IMR-90 (cell line): Measurements from ENCODE around the gene MRFAP1L1. TPM values are rescaled to one million over a fixed set of nuclear protein-coding genes. Genes with fewer than 3 reads are reported as not detected.

ENCODE experiments used
- ATAC-seq: fragments of 200-7000 bp; cut with Tn5 transposase; 2 replicates; pipeline ENCODE4 v1.9.1; 2020; ENCODE audit warnings: low read depth, mild to moderate bottlenecking, moderate library complexity
- BruUV-seq: library from RNA; stranded (reverse); fragments of 400-500 nt; replicated peaks from 2 replicates; lab custom pipeline; 2021; lab: Mats Ljungman, UMichigan
- CTCF ChIA-PET: fragments of 300-600 bp; formaldehyde crosslinking; extraction: SDS; loops from one replicate; lab custom pipeline; 2021; ENCODE audit warnings: antibody characterized with exemption; lab: Yijun Ruan, JAX
- POLR2A ChIA-PET: fragments of 300-600 bp; sonication (Branson Sonifier 250); formaldehyde crosslinking; loops from one replicate; lab custom pipeline; 2022; ENCODE audit warnings: antibody characterized with exemption; ENCODE audit not compliant: unreplicated experiment; lab: Charles Lee
- DNase-seq: peaks from one replicate; pipeline ENCODE4 v3.0.0; 2013
- H2AFZ ChIP-seq: replicated peaks from 2 replicates; pipeline ENCODE3; 2013; ENCODE audit warnings: low read length, mild to moderate bottlenecking; ENCODE audit not compliant: poor library complexity
- H2AK5ac ChIP-seq: 2 replicates; pipeline ENCODE4 v1.6.1; 2013; ENCODE audit warnings: low read depth, low read length, inconsistent platforms
- H2AK9ac ChIP-seq: replicated peaks from 2 replicates; pipeline ENCODE3; 2013; ENCODE audit warnings: mild to moderate bottlenecking, low read depth, low read length, moderate library complexity; ENCODE audit not compliant: poor library complexity
- H2BK120ac ChIP-seq: 2 replicates; pipeline ENCODE4 v1.6.1; 2013; ENCODE audit warnings: low read depth, low read length, inconsistent platforms
- H2BK15ac ChIP-seq: 3 replicates; pipeline ENCODE4 v1.6.1; 2013; ENCODE audit warnings: low read depth, low read length, inconsistent platforms
- H2BK20ac ChIP-seq: 2 replicates; pipeline ENCODE4 v1.6.1; 2013; ENCODE audit warnings: low read depth, mild to moderate bottlenecking, inconsistent platforms, low read length, moderate library complexity
- H2BK5ac ChIP-seq: 2 replicates; pipeline ENCODE4 v1.6.1; 2013; ENCODE audit warnings: mild to moderate bottlenecking, low read depth, low read length, inconsistent platforms; ENCODE audit not compliant: poor library complexity, severe bottlenecking
- H3K14ac ChIP-seq: replicated peaks from 2 replicates; pipeline ENCODE4 v1.6.1; 2013; ENCODE audit warnings: low read depth, low read length, inconsistent platforms
- H3K18ac ChIP-seq: 2 replicates; pipeline ENCODE4 v1.6.1; 2013; ENCODE audit warnings: low read depth, low read length, control low read depth
- H3K23ac ChIP-seq: 2 replicates; pipeline ENCODE4 v1.6.1; 2013; ENCODE audit warnings: low read depth, low read length, inconsistent platforms
- H3K27ac ChIP-seq: 2 replicates; pipeline ENCODE4 v1.5.1; 2013; ENCODE audit warnings: mild to moderate bottlenecking, control low read depth, low read length; ENCODE audit not compliant: insufficient read depth
- H3K27me3 ChIP-seq: 2 replicates; pipeline ENCODE4 v1.6.1; 2013; ENCODE audit warnings: low read length; ENCODE audit not compliant: control insufficient read depth, insufficient read depth
- H3K36me3 ChIP-seq: 2 replicates; pipeline ENCODE4 v1.6.1; 2013; ENCODE audit warnings: low read length, mixed read lengths; ENCODE audit not compliant: control insufficient read depth, insufficient read depth
- H3K4ac ChIP-seq: 2 replicates; pipeline ENCODE4 v1.6.1; 2013; ENCODE audit warnings: low read depth, low read length, inconsistent platforms
- H3K4me1 ChIP-seq: 2 replicates; pipeline ENCODE4 v1.6.1; 2013; ENCODE audit warnings: low read length, mixed read lengths; ENCODE audit not compliant: control insufficient read depth, insufficient read depth
- H3K4me2 ChIP-seq: 2 replicates; pipeline ENCODE4 v1.6.1; 2013; ENCODE audit warnings: low read depth, mild to moderate bottlenecking, control low read depth, low read length, moderate library complexity
- H3K4me3 ChIP-seq: 2 replicates; pipeline ENCODE4 v1.5.1; 2013; ENCODE audit warnings: low read depth, mild to moderate bottlenecking, control low read depth, low read length, moderate library complexity; ENCODE audit not compliant: insufficient read depth
- H3K56ac ChIP-seq: 2 replicates; pipeline ENCODE4 v1.6.1; 2013; ENCODE audit warnings: low read length, inconsistent platforms; ENCODE audit not compliant: insufficient read depth; ENCODE audit errors: extremely low read depth
- H3K79me1 ChIP-seq, 2 experiments: 2 replicates each; pipeline ENCODE4 v1.6.1; 2013; ENCODE audit warnings: low read length in 2 of 2, inconsistent platforms in 1 of 2, low read depth in 1 of 2
- H3K9ac ChIP-seq: 2 replicates; pipeline ENCODE4 v1.6.1; 2013; ENCODE audit warnings: low read depth, low read length, control low read depth
- H3K9me1 ChIP-seq: 2 replicates; pipeline ENCODE4 v1.6.1; 2013; ENCODE audit warnings: low read length, inconsistent platforms; ENCODE audit not compliant: insufficient read depth
- H3K9me3 ChIP-seq: 2 replicates; pipeline ENCODE4 v1.6.1; 2013; ENCODE audit warnings: low read length; ENCODE audit not compliant: control insufficient read depth, insufficient read depth
- H4K20me1 ChIP-seq: 2 replicates; pipeline ENCODE4 v1.6.1; 2013; ENCODE audit warnings: low read length, inconsistent platforms; ENCODE audit not compliant: insufficient read depth
- H4K5ac ChIP-seq: 2 replicates; pipeline ENCODE4 v1.6.1; 2013; ENCODE audit warnings: mild to moderate bottlenecking, low read depth, low read length, control low read depth
- H4K8ac ChIP-seq, 2 experiments: 2 replicates each; pipeline ENCODE4 v1.6.1; 2013; ENCODE audit warnings: low read depth in 2 of 2, low read length in 2 of 2, control low read depth in 1 of 2, inconsistent platforms in 1 of 2
- H4K91ac ChIP-seq: 2 replicates; pipeline ENCODE4 v1.6.1; 2013; ENCODE audit warnings: low read depth, low read length, inconsistent platforms; ENCODE audit not compliant: insufficient read depth
- CEBPB ChIP-seq: IDR thresholded peaks from 2 replicates; pipeline ENCODE4 v1.6.1; 2012; ENCODE audit warnings: low read depth, low read length, improper control_type of control experiment
- CHD1 ChIP-seq: IDR thresholded peaks from 2 replicates; pipeline ENCODE4 v1.6.1; 2012; ENCODE audit warnings: low read depth, low read length, improper control_type of control experiment
- FOS ChIP-seq: fragments of 150-350 bp; IDR thresholded peaks from 2 replicates; pipeline ENCODE4 v1.6.1; 2016; ENCODE audit warnings: low read depth, low read length
- MAFK ChIP-seq: IDR thresholded peaks from 2 replicates; pipeline ENCODE4 v1.6.1; 2012; ENCODE audit warnings: low read depth, low read length, improper control_type of control experiment
- MAZ ChIP-seq: IDR thresholded peaks from 2 replicates; pipeline ENCODE4 v1.6.1; 2012; ENCODE audit warnings: low read depth, mild to moderate bottlenecking, low read length, improper control_type of control experiment, moderate library complexity, borderline replicate concordance
- POLR2A ChIP-seq: IDR thresholded peaks from 2 replicates; pipeline ENCODE4 v1.6.1; 2012; ENCODE audit warnings: mild to moderate bottlenecking, low read depth, low read length
- RAD21 ChIP-seq: IDR thresholded peaks from 2 replicates; pipeline ENCODE4 v1.6.1; 2012; ENCODE audit warnings: low read length, improper control_type of control experiment
- RCOR1 ChIP-seq: IDR thresholded peaks from 2 replicates; pipeline ENCODE4 v1.6.1; 2012; ENCODE audit warnings: mild to moderate bottlenecking, low read length, improper control_type of control experiment; ENCODE audit not compliant: insufficient replicate concordance
- RFX5 ChIP-seq: IDR thresholded peaks from 2 replicates; pipeline ENCODE4 v1.8.0; 2012; ENCODE audit warnings: low read depth, mild to moderate bottlenecking, low read length, moderate library complexity
- SMC3 ChIP-seq: fragments of 150-350 bp; IDR thresholded peaks from 2 replicates; pipeline ENCODE4 v1.6.1; 2016; ENCODE audit warnings: low read depth, mild to moderate bottlenecking, antibody characterized with exemption, low read length, moderate library complexity
- WGBS, 2 experiments: methylation state at CpG; one replicate each; pipeline versions ENCODE4 v1.1.5 to v1.1.7; 2013; ENCODE audit warnings: missing lambda C conversion rate in 2 of 2; ENCODE audit not compliant: insufficient read length in 1 of 2; ENCODE audit errors: extremely low coverage in 2 of 2; 5-methylcytosine and 5-hydroxymethylcytosine counted together
- dilution Hi-C: fragments of 300-500 bp; cut with HindIII; formaldehyde crosslinking; loops from one replicate; pipeline ENCODE4 v1.14.3; 2018; ENCODE audit warnings: low sequenced_read_pairs; ENCODE audit not compliant: unreplicated experiment
- in situ Hi-C: fragments of 300-500 bp; cut with MboI; formaldehyde crosslinking; loops from 3 replicates; pipeline ENCODE4 v1.14.3; 2019; ENCODE audit warnings: low sequenced_read_pairs, inconsistent platforms, mixed read lengths
- intact Hi-C: fragments of 100-400 bp; cut with micrococcal nuclease; formaldehyde crosslinking; loops from 2 replicates; pipeline ENCODE4 v1.10.0; 2022
- polyA plus RNA-seq, 3 experiments: library from polyadenylated mRNA; depleted of rRNA; stranded (reverse); fragments of >200 nt; gene quantifications; 2 replicates each; pipeline ENCODE4 v1.2.3, GENCODE V29; 2012; ENCODE audit warnings: low replicate concordance in 1 of 3
- total RNA-seq: library from RNA; depleted of rRNA; stranded (reverse); fragments of >200 nt; gene quantifications from 2 replicates; pipeline ENCODE4 v1.2.3, GENCODE V29; 2012
- TF ChIP-seq, protein P1 (sequence below): fragments of 150-350 bp; IDR thresholded peaks from 2 replicates; pipeline ENCODE4 v1.6.1; 2017; ENCODE audit warnings: mild to moderate bottlenecking, antibody characterized with exemption, low read length, low read depth
- TF ChIP-seq, protein P2 (sequence below): conservative IDR thresholded peaks from 2 replicates; pipeline ENCODE4 v1.5.1; 2012; ENCODE audit warnings: mild to moderate bottlenecking, low read depth, low read length, improper control_type of control experiment

The MRFAP1L1 gene
- total and polyA plus RNA-seq, 2 of the 4 experiments (the other 2 are of a cell fraction) = 31.7 to 47.0 TPM

- H4K8ac ChIP-seq = no peak overlapping the region
- H3K18ac ChIP-seq = no peak overlapping the region
- no peak overlapping the region for H4K5ac ChIP-seq
- in situ Hi-C loops (no loop called here), intact Hi-C loops (no loop called here), dilution Hi-C loops (no loop called here)
- no peaks in the 10 kb centered on the region for H3K9me3 ChIP-seq
- CTCF ChIA-PET = no interaction called here
- H3K23ac ChIP-seq = no peak overlapping the region
- TF ChIP-seq, protein P1, sequence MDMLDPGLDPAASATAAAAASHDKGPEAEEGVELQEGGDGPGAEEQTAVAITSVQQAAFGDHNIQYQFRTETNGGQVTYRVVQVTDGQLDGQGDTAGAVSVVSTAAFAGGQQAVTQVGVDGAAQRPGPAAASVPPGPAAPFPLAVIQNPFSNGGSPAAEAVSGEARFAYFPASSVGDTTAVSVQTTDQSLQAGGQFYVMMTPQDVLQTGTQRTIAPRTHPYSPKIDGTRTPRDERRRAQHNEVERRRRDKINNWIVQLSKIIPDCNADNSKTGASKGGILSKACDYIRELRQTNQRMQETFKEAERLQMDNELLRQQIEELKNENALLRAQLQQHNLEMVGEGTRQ = no peak
- TF ChIP-seq RAD21 (no peak), FOS (no peak), MAFK (no peak), CEBPB (no peak), RFX5 (no peak), CHD1 (no peak), SMC3 (no peak), POLR2A (no peak), RCOR1 (no peak), MAZ (no peak)
- TF ChIP-seq, protein P2, sequence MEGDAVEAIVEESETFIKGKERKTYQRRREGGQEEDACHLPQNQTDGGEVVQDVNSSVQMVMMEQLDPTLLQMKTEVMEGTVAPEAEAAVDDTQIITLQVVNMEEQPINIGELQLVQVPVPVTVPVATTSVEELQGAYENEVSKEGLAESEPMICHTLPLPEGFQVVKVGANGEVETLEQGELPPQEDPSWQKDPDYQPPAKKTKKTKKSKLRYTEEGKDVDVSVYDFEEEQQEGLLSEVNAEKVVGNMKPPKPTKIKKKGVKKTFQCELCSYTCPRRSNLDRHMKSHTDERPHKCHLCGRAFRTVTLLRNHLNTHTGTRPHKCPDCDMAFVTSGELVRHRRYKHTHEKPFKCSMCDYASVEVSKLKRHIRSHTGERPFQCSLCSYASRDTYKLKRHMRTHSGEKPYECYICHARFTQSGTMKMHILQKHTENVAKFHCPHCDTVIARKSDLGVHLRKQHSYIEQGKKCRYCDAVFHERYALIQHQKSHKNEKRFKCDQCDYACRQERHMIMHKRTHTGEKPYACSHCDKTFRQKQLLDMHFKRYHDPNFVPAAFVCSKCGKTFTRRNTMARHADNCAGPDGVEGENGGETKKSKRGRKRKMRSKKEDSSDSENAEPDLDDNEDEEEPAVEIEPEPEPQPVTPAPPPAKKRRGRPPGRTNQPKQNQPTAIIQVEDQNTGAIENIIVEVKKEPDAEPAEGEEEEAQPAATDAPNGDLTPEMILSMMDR = no peak
- H3K4me1 ChIP-seq = peaks cover 5% of the 10 kb centered on the region; the same call in 1 of the 2 replicates
- peak overlapping the region; percentile 39 for H2AFZ ChIP-seq
- H2BK5ac ChIP-seq = no peak overlapping the region
- POLR2A ChIA-PET = no interaction called here
- H3K27me3 ChIP-seq = peaks cover 22% of the 10 kb centered on the region
- BruUV-seq = no TSS peak
- no peak overlapping the region for H3K56ac ChIP-seq
- DNase-seq (no peak), ATAC-seq (peak; percentile 31; the same call in 1 of the 2 replicates)
- no peak overlapping the region for H3K14ac ChIP-seq
- H3K79me1 ChIP-seq = no peaks in the 10 kb centered on the region
- no peak overlapping the region for H2BK15ac ChIP-seq
- H2AK5ac ChIP-seq = no peak overlapping the region
- 0 out of 2 replicates have a peak, but pooled peaks cover 2% of the 10 kb centered on the region for H4K20me1 ChIP-seq
- no peak overlapping the region for H2AK9ac ChIP-seq
- H2BK120ac ChIP-seq = no peak overlapping the region
- H3K27ac ChIP-seq = no peak overlapping the region
- no peak overlapping the region for H2BK20ac ChIP-seq
- H3K4me3 ChIP-seq = no peak overlapping the region
- no peak overlapping the region for H3K9ac ChIP-seq
- H3K9me1 ChIP-seq = peaks cover 11% of the 10 kb centered on the region
- H3K4ac ChIP-seq = no peak overlapping the region
- 13% methylated on average over 26 of the region's 55 CpGs; no CpG with 5 or more reads in 1 of the 2 experiments for WGBS, 2 experiments
- no peaks in the 10 kb centered on the region for H3K36me3 ChIP-seq
- H3K4me2 ChIP-seq = no peak overlapping the region; the same call in 1 of the 2 replicates
- no peak overlapping the region for H4K91ac ChIP-seq
These were observed 45.9 kb downstream of the MRFAP1L1 start for GRCh38 chr4:6663596-6664393.
